ENCODE results near the gene SAFB.

DNA sequence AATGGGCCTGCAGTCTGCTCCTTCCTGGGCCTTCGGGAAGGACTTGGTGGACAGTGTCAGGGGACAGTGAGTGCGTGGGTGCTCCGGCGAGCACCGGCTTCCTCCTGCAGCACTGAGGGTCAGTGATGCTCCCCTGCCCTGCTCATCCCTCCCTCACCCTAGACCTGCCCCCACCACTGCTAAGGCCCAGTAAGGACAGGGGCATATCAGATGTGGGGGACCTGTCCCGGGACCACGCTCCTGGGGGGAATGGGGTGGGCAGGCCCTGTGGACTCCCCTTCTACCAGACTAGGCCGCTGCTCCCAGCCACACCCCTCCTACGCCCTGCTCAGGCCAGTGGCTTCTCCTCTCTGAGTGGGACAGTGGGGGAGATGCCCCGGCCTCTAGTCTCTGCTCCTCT is 54.3 kb downstream of the SAFB start:
- no peak for TF ChIP-seq EZH2 (IDR thresholded peaks at IDR 0.05; ENCODE audit: insufficient read depth, poor library complexity, severe bottlenecking)
- no peak for TF ChIP-seq EZH2phosphoT487 (IDR thresholded peaks at IDR 0.05; ENCODE audit: insufficient read depth, low read depth)
